Stimulated activated CD8-positive, alpha-beta memory T cell treated with anti-CD3 and anti-CD28 coated beads, Interleukin-12 subunit alpha, Interleukin-12 subunit beta, amount 100 ng/mL, for 24 hours (primary cell): Measurements from ENCODE around the gene HGFAC.

ENCODE experiments used
- DNase-seq: peaks from one replicate; pipeline ENCODE4 v3.0.0-alpha.2; 2020; ENCODE audit errors: extremely low read depth

The HGFAC gene

DNA sequence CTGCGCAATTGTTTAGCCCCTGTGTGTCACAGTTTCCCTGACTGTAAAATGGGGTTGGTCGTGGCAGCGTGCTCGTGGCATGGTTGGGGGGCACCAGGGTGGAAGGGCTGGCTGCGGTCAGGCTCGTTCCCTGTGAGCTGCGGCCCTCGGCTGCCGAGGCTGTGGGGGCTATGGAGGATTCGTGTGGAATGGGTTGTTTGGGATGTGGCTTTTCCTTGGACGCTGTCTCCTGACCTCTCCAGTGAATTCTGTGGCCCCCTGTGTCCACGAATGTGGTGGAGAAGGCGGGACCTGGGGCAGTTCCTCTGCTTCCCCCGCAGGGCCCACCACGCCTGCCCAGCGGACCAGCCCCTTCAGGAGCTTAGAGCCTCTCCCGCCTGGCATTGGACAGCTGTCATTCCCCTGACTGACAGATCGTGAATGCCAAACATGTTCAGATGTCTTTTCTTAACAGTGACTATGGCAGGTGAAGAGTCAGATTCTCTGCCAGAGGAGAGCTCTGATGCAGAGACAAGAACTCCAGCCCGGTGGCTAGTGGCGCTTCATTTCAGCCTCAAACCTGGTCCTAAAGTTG, 17.2 kb upstream of the HGFAC start:
- DNase-seq = no peak

DNA sequence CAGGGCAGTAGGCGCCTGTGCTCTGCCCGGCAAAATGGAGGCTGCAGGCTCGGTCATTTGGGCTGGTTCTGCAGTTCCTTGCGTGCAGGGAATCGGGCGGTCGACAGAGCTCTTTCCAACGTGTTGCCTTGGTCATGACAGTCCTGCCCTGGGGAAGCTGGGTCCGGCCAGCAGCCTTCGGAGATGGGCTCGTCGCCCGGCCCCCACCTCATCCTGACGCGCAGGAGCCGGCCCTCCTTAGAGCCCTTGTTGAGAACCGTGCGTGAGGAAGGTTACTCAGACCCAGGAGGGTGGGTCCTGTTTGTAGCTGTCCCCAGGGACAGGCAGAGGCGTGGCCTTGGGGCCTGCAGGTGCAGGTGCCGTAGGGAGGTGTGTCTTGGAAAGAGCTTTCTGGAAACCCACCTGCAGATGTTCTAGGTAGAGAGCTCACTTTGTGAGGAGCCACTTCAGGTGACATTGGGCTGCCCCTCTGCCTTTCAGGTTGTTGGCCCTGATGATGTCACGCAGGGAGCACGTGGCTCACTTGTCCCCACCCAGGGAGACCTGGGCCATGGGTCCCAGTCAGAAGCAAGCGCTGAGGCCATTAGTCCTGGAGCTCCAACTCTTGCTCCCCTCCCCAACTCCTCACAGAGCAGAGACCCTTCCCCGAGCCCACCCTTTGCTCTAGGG, 15.2 kb upstream of the HGFAC start:
- no peak for DNase-seq

DNA sequence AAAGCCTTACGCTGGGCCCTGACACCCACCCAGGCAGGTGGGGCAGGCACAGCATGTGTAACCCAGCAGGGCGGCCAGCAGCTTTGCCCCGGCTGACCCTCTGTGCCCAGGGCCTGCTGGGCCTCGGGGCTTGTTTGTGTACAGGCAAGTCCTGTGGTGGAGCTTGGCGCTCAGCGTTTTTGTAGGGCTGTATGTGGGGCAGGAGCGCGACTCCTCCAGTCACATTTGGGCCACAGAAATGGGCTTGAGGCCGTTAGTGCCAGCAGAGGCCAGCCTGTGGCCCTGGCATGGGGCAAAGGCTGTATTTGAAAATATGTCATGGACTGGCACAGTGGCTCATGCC, 14.7 kb upstream of the HGFAC start:
- no peak for DNase-seq

DNA sequence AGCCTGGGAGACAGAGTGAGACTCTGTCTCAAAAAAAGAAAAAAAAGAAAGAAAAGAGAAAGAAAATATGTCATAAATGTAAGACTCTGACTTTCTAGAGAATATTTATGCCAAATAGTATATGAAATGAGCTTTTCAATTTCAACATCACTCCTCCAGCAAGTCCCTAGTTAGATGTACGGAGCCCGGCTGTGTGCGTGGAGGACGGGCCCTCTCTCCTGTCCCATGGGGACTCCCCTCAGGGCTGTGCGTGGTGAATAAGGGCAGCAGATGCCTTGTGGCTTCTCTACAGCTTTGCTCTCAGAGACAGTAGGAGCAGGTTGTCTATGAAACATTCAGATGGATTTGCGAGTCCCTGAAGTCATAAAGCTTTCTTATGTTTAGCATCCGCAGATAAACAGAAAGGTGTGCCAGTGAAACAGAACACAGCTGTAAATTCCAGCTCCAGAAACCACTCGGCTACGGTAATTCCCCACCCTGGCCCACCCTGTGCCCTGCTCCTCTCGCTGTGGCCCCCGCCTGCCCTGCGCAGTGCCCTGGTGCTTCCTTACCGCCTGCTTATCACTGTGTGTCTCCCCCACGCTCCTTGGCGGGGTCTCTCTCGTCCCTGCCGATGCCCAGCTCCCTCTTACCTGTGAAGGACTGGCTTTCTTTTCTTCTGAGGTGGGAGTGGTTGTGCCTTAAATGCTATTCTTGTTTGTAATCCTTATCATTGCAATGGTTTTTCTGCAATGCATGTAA, 13.9 kb upstream of the HGFAC start:
- no peak for DNase-seq

DNA sequence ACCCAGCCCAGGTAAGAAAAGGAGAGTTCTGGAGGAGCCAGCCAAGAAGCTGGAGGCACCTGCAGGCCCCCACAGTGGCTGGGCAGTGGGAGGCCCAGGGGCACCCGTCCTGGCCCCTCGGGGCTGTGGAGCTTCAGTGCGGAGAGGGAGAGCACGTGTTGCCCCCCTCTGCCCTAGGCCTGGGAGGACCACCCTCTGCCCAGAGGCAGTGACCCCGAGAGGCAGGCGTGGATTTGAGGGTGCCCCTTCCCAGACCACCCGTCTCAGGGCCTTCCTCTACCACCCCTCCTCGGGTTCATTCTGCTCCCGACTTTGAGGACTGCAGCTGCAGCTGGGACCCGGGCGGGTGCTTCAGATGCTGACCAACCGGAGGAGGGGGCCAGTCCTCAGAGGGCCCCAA, 12.1 kb upstream of the HGFAC start:
- no peak for DNase-seq

DNA sequence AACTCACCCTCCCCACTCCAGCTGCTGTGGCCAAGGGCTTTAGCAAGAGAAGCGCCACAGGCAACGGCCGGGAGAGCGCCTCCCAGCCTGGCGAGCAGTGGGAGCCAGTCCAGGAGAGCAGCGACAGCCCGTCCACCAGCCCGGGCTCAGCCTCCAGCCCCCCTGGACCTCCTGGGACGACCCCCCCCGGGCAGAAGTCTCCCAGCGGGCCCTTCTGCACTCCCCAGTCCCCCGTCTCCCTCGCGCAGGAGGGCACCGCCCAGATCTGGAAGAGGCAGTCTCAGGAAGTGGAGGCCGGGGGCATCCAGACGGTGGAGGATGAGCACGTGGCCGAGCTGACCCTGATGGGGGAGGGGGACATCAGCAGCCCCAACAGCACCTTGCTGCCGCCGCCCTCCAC, 11.2 kb upstream of the HGFAC start:
- no peak for DNase-seq

DNA sequence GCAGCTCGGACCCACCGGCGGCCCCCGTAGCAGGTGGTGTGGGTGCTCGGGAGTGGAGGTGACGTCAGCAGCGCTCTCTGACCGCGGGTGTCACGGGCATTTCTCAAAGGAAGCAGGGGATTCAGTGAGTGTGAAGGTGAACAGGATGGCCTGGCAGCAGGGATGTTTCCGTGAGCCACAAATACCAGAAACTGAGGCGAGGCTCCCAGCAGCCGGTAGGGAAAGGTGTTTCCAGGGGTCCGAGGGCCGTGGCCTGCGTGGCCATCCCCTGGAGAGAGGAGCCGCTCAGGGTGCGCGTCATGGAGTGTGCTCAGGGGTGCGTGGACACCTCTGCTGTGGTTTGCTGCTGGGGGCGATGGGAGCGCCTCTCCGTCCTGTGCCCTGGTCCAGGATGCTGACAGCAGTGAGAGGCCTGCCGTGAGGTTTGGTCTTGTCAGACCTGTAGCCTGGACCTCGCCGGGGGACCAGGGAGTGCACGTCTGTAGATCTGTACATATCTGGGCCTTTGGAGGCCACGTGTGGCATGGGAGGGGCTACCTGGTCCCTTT, 10.2 kb upstream of the HGFAC start:
- DNase-seq = no peak

DNA sequence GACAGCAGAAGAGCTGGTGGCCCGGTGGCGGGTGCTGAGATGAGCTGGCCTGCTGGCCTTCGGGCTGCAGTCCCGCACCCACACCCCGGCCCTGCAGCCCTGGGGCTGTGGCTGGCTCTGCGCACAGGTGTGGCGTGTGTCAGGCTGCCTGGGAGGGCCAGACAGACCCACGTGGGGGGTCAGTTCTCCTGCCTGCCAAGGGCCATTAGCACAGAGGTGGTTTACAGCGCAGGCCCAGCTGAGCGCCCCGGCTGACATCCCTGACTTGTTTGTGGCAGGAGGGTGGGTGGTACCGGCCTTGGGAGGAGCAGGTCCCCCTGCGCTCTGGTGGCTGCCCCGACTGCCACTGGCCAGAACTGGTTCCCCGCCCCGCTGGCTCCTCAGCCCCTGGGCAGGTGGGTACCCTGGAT, 9.4 kb upstream of the HGFAC start:
- no peak for DNase-seq

DNA sequence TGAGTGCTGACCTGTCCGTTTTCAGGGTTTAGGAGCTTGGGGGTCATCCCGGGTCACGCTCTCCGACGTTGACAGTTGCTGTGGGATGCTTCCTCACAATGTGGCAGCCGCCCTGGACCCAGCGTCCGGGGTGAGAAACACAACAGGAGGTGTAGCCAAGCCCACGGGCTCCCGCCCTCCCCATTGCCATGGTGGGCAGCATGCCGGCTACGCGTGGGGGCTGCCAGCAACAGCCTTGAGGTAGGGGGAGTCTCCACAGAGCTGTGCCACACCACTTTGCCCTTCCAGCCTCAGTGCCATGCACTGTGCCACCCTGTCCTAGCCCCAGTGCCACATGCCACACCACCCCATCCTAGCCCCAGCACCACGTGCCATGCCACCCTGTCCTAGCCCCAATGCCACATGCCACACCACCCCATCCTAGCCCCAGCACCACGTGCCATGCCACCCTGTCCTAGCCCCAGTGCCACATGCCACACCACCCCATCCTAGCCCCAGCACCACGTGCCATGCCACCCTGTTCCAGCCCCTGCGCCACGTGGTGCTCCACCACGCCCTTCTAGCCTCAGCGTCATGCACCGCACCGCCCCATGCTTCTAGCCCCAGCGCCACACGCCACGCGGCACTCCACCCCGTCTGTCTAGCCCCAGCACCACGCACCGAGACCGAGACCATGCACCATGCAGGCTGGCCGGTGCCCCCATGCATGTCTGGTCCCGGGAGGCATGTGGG, 8.5 kb upstream of the HGFAC start:
- DNase-seq = no peak

DNA sequence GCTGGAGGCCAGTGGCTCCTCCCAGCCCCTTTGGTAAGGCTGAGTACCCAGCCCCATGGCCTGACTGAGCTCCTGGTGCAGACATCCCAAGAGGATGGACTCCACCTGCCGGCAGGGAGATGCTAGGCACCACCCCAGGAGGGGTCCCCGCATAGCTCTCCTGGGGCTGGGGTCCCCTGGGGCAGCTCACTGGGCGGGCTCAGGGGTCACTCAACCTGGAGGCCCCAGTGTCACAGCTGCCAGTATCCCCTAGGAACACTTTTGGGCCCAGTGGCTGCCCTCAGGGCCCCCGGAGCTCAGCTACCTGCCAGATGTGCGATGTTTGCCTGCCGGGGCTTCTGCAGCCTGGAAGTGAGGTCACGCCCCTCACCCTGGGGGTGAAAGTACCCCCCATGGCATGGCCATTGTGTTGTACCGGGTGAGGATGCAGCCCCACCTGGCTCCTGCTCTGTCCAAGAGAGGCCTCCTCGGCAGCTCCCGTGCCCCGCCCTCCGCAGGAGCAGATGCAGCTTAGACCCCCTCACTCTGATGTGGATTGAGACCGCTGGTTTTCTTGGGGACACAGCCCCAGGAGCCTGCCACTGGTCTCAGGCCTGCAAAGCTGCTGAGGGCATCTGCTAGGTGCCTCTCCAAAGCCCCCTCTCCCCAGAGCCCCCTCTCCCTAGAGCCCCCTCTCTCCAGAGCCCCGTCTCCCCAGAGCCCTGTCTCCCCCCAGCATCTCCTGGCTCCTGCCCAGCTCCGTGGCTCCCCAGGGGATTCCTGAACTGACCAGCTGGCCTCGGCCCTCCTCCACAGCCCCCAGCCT, 6.7 kb upstream of the HGFAC start:
- DNase-seq = no peak

DNA sequence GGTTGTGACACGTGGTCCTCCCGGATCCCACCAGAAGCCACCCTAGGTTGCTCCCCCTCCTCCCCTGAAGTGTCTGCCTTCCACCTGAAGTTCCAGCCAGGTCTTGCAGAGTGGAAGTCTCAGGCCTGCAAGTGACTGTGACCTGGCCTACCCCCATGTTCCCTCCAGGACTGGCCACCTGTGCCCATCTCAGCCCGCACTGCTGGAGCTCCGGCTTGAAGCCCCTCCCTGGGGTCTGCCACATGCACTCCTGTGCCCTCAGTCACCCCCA, 6.1 kb upstream of the HGFAC start:
- DNase-seq = no peak

DNA sequence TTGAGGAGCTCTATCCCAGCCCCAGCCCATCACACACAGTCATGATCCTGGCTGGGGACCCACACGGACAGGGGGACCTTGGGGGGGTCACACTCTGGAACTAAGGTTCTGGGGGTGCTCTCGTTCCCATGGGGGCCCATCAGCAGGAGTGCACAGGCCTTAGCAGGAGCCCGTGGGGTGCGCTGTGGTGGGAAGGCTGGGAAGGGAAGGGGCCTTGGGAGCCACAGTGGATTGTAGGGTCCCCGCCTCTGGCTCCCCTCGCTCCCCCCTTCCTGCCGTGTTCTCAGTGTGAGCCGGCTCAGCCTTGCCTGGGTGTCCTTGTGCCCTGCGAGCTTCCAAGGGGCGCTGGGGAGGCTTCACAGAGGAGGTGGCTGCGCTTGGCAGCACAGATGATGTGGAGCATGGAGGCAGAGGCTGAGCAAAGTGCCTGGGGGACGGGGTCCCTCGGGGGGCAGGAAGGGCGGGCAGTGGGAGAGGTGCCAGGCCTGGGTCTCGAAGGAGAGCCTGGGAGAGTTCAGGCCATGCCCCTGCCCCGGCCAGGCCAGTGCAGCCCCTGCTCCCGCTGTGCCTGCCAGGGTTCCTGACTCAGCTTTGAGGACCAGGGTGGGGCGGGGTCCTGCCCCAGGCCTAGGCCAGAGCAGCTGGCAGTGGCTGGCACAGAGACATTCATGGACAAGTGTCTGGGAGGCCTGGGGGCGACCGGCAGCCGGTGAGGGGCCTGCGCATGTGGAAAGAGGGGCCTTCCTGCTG, 5.5 kb upstream of the HGFAC start:
- no peak for DNase-seq

DNA sequence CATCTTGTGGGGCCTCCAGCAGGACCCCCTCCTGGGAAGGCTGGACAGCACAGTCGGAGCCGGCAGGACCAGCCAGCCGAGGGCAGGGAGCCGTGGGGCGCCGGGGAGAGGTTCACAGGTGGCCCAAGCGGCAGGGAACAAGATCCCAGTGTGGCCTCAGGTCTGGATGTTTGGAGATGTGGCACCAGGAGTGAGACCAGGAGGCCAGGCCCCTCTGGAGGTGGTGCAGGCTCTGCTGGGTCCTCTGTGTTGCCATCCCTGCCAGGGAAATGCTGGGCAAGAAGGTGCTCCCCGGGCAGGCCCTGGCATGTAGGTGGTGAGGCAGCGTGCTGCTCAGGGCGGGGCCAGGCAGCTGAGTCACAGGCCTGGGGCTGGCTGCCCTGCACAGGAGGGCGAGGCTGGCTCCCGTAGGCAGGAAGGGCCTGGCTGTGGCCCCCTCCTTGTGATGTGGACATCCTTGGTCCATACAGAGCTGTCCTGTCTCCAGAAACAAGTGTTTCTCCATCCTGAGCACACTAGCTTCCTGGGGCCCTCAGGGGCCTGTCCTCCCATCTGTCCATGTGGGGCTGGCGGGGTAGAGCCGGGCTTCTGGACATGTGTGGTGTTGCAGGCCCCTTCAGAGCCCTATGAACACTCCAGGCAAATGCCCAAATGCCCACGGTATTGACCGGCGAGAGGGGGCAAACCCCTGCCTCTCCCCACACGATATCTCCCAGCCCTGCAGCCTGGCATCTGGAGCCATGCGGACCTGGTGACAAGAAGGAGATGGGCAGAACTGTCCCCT, 4.8 kb upstream of the HGFAC start:
- no peak for DNase-seq

DNA sequence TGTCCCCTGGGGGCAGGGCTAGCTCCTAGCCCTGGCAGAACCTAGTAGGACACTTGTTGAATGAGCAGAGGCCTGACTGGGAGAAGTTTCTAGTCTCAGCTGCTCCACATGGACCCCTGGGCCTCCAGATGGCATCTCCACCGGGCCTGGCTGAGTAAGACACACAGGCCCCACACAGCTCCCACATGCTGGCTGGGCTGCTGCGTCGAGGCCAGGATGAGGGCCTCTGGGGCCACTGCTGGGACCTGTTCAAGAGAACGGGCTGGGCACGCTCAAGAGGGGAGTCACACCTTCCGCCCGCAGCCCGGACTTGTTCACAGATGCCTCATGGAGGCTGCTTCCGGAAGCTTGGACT, 4.2 kb upstream of the HGFAC start:
- DNase-seq = no peak

DNA sequence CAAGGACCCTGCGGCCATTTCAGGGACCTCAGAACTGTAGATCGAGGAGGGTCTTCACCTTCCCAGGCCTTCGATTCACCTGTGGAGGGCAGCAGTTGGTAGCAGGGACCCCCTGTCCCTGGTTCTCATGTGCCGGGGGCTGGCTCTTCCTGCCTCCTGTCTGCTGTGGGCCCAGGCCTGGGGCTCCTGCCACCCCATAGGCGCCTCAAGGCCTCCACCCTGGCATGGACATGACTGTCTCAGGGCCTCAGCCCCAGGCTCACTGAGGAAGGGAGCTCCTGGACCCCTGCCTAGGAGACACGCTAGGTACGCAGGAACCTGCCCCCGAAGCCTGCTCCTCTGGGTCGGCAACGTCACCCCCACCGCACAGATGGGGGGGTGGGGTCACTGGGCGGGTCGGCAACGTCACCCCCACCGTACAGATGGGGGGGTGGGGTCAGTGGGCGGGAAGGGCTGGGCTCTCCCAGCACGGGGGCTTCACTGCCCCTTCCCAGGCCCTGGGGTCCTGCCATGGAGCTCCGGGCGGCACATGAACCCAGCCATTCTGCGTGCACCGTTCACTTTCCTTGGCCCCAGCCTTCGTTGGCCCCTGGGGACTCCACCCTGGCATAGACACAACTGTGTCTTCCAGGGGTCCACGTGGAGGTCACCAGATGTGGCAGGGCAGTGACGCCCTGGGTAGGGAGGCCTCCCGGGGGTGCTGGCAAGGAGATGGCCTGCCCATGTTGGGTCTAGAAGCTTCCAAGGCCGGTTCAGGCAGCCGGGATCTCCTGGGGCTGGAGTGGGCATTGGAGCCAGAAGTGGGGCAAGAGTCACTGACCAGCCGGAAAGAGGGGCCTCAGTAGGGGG, 3.5 kb upstream of the HGFAC start:
- no peak for DNase-seq

DNA sequence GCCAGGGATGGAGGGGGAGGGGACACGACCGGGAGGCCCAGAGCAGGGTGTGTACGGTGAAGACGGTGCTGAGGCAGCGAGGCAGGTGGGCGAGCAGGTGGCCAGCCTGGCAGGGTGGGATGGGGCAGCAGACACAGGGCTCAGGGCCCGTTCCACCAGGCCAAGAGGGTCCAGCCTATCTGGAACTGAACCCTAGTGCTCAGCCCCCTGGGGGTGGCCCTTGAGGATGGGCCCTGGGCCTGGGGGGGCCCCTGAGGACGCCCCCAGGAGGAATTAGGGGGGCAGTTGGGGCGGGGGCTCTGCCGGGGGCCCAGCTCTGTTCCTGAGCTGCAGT, 3.0 kb upstream of the HGFAC start:
- no peak for DNase-seq

DNA sequence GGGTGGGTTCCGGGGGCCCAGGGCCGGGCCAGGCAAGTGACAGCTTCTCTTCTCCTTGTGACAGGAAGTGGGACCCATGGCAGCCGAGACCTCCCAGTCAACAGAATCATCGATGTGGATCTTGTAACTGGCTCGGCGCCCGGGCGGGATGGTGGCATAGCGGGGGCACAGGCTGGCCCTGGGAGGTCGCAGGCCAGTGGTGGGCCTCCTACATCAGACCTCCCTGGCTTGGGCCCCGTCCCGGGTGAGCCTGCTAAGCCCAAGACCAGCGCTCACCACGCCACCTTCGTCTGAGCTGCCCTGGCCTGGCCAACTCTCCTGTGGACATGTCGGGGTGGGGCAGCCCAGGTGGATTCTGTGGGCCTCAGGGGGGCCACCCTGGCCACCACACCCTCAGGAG, 2.4 kb upstream of the HGFAC start:
- DNase-seq = no peak

DNA sequence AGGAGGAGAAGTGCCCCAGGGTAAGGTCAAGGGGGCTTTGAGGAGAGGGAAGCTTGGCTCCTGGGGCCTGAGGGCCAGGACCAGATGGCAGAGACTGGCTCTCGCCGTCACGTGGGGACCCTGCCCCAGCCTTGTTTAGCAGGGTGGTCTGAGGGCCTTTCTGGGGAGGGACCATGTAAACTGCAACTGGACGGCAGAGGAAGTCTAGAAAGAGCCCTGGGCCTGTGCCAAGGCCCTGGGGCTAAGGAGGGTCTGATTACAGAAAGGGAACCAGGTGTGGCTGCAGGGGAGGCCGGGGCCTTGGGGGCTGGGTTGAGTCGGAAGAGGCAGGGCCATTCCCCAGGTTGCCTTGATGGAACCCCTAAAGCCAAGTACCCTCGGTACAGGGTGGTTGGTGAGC, 1.8 kb upstream of the HGFAC start:
- no peak for DNase-seq

DNA sequence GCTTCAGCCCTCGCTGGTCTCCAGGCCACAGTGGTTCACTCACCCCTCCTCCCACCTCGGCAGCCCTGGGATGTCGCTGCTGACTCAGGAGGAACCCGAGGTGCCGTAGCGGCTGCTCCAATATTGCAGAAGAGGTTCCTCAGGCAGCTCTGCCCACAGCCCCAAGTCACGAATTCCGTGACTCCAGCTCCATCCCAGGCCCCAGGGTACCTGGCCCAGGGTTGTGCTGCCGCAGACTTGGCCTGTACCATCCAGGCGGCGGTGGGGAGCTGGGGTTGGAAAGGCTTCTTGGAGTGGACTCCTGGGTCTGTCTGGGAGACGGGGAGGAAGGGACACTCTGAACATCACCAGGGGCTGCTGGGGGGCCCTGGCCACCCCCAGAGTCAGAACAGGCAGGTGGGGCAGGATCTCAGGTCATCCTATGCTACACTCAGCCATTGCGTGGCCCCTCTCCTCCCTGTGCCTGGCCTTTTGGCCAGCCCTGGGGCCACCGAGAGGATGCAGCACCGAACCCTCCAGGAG, 728 bp upstream of the HGFAC start:
- DNase-seq = no peak
